ENCODE results near the gene ZBTB17.

DNA sequence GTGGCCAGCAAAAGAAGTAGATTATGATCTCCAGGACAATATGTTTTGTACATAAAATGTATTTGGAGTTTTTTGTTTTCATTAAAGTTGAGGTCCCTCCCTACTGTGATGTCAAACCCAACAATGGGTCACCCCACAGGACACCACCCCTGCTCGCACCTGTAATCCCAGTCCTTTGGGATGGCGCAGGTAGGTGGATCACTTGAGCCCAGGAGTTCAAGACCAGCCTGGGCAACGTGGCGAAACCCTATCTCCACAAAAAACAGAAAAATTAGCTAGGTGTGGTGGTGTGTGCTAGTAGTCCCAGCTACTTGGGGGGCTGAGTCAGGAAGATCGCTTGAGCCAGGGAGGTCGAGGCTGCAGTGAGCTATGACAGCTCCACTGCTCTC, 9.0 kb downstream of the ZBTB17 start:
- TF ChIP-seq POLR2A (IDR thresholded peaks at IDR 0.05): no peak
- TF ChIP-seq, protein P1, sequence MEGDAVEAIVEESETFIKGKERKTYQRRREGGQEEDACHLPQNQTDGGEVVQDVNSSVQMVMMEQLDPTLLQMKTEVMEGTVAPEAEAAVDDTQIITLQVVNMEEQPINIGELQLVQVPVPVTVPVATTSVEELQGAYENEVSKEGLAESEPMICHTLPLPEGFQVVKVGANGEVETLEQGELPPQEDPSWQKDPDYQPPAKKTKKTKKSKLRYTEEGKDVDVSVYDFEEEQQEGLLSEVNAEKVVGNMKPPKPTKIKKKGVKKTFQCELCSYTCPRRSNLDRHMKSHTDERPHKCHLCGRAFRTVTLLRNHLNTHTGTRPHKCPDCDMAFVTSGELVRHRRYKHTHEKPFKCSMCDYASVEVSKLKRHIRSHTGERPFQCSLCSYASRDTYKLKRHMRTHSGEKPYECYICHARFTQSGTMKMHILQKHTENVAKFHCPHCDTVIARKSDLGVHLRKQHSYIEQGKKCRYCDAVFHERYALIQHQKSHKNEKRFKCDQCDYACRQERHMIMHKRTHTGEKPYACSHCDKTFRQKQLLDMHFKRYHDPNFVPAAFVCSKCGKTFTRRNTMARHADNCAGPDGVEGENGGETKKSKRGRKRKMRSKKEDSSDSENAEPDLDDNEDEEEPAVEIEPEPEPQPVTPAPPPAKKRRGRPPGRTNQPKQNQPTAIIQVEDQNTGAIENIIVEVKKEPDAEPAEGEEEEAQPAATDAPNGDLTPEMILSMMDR (IDR thresholded peaks at IDR 0.05): no peak
- no peak for TF ChIP-seq POLR2AphosphoS5 (IDR thresholded peaks at IDR 0.05)

All from sigmoid colon (tissue), 4 donors.